Upper lobe of right lung (tissue), 1 donor: Measurements from ENCODE around the gene PSRC1. TPM values are rescaled to one million over a fixed set of nuclear protein-coding genes. Genes with fewer than 3 reads are reported as not detected.

Source experiments
- ATAC-seq: fragments of 200-7000 bp; cut with Tn5 transposase; one replicate; pipeline ENCODE4 v1.9.1; 2020; ENCODE audit warnings: mild to moderate bottlenecking, moderate library complexity
- DNase-seq: peaks from one replicate; pipeline ENCODE4 v3.0.0-alpha.2; 2020
- H3K27ac ChIP-seq: fragments of 200-600 bp; one replicate; pipeline ENCODE4 v1.8.0; 2022
- H3K27me3 ChIP-seq: fragments of 200-600 bp; one replicate; pipeline ENCODE4 v1.8.0; 2022; ENCODE audit warnings: mild to moderate bottlenecking
- H3K36me3 ChIP-seq: fragments of 200-600 bp; one replicate; pipeline ENCODE4 v1.8.0; 2022
- H3K4me1 ChIP-seq: fragments of 200-600 bp; one replicate; pipeline ENCODE4 v1.8.0; 2022
- H3K4me3 ChIP-seq: fragments of 200-600 bp; one replicate; pipeline ENCODE4 v1.8.0; 2022; ENCODE audit warnings: mild to moderate bottlenecking
- H3K9me3 ChIP-seq: fragments of 200-600 bp; one replicate; pipeline ENCODE4 v1.8.0; 2022
- intact Hi-C: fragments of 100-400 bp; cut with DNase I; formaldehyde crosslinking; loops from one replicate; pipeline ENCODE4 v1.11.0; 2022
- total RNA-seq: library from RNA; stranded (reverse); fragmentation: NEBNext Ultra II Directional; extraction: Animal tissue kit (Norgen Biotek cat#: 25700); gene quantifications from one replicate; pipeline ENCODE4 v1.2.1, GENCODE V29; 2021
- TF ChIP-seq, protein P1 (sequence below): fragments of 200-600 bp; IDR thresholded peaks from one replicate; pipeline ENCODE4 v1.8.0; 2022; ENCODE audit warnings: antibody characterized with exemption
- donor health status: DM: no; HTN: yes; CAD: no; lungs with severe emphysema.

PSRC1 gene
- total RNA-seq, 1 donor from 2014 or later, result 2.9 TPM

GRCh38 chr1:109269981-109270622 lies 12.8 kb downstream of the PSRC1 start:
- DNase-seq (no peak), ATAC-seq (no peak)
- Histone ChIP-seq H3K36me3 (no peaks in the 10 kb centered on the region), H3K9me3 (no peaks in the 10 kb centered on the region), H3K4me3 (no peak overlapping the region), H3K4me1 (peaks cover 2% of the 10 kb centered on the region), H3K27ac (no peak overlapping the region), H3K27me3 (no peaks in the 10 kb centered on the region)
- TF ChIP-seq, protein P1, sequence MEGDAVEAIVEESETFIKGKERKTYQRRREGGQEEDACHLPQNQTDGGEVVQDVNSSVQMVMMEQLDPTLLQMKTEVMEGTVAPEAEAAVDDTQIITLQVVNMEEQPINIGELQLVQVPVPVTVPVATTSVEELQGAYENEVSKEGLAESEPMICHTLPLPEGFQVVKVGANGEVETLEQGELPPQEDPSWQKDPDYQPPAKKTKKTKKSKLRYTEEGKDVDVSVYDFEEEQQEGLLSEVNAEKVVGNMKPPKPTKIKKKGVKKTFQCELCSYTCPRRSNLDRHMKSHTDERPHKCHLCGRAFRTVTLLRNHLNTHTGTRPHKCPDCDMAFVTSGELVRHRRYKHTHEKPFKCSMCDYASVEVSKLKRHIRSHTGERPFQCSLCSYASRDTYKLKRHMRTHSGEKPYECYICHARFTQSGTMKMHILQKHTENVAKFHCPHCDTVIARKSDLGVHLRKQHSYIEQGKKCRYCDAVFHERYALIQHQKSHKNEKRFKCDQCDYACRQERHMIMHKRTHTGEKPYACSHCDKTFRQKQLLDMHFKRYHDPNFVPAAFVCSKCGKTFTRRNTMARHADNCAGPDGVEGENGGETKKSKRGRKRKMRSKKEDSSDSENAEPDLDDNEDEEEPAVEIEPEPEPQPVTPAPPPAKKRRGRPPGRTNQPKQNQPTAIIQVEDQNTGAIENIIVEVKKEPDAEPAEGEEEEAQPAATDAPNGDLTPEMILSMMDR, result no peak
- intact Hi-C loops, result no loop called here

DNA sequence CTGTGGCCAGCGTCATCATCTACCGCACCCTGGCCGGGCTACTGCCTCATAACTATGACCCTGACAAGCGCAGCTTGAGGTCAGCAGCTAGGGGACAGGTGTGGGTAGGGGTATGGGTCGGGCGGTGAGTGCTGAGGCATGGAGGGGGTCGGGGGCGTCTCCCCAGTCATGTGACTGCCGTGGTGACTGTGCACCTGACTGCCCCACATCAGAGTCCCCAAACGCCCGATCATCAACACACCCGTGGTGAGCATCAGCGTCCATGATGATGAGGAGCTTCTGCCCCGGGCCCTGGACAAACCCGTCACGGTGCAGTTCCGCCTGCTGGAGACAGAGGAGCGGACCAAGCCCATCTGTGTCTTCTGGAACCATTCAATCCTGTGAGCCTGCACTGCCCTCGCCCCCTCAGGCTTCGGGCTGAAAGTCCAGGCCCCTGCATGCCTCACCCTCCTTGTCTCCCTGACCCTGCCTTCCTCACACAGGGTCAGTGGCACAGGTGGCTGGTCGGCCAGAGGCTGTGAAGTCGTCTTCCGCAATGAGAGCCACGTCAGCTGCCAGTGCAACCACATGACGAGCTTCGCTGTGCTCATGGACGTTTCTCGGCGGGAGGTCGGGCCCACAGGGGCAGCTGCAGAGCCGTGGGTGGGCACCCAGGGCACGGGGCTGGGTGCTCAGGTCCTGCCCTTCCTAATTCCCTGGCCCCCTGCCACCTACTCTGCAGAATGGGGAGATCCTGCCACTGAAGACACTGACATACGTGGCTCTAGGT lies 13.5 kb downstream of the PSRC1 start:
- intact Hi-C loops, result no loop called here
- no peak for ATAC-seq
- TF ChIP-seq, protein P1, result no peak

DNA sequence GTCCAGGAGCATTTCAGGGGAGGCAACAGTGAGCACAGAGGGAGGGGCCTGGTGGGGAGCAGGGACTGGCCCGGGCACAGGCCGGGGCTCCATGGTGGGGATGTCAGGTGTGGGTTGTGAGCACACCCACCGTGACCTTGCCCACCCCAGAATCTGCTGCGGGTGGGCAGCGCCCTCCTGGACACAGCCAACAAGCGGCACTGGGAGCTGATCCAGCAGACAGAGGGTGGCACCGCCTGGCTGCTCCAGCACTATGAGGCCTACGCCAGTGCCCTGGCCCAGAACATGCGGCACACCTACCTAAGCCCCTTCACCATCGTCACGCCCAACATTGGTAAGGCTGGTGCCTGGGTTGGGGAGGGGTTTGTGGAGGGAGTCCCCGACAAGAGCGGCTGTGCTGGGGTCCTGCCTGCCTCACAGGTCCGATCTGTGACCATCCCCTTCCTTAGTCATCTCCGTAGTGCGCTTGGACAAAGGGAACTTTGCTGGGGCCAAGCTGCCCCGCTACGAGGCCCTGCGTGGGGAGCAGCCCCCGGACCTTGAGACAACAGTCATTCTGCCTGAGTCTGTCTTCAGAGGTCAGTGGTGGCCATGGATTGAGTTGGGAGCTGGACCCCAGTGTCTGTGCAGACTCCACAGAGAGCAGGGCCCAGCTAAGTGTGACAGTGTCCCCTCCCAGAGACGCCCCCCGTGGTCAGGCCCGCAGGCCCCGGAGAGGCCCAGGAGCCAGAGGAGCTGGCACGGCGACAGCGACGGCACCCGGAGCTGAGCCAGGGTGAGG lies 14.3 kb downstream of the PSRC1 start:
- intact Hi-C loops, result no loop called here
- DNase-seq (peak; percentile 54), ATAC-seq (no peak)
- H3K4me3 ChIP-seq, result no peak overlapping the region
- H3K36me3 ChIP-seq, result no peaks in the 10 kb centered on the region
- H3K9me3 ChIP-seq, result no peaks in the 10 kb centered on the region
- H3K27ac ChIP-seq, result no peak overlapping the region
- TF ChIP-seq, protein P1, result no peak
- H3K27me3 ChIP-seq, result no peaks in the 10 kb centered on the region
- H3K4me1 ChIP-seq, result peaks cover 4% of the 10 kb centered on the region

More for the DNA sequence above, 13.5 kb downstream of the PSRC1 start:
- Histone ChIP-seq H3K27me3 (no peaks in the 10 kb centered on the region), H3K9me3 (no peaks in the 10 kb centered on the region), H3K27ac (no peak overlapping the region), H3K36me3 (no peaks in the 10 kb centered on the region), H3K4me1 (no peaks in the 10 kb centered on the region), H3K4me3 (no peak overlapping the region)
- no peak for DNase-seq

GRCh38 chr1:109267743-109268300 lies 15.1 kb downstream of the PSRC1 start:
- intact Hi-C loops, result no loop called here
- Histone ChIP-seq H3K27ac (no peak overlapping the region), H3K4me3 (no peak overlapping the region), H3K4me1 (peaks cover 7% of the 10 kb centered on the region), H3K9me3 (no peaks in the 10 kb centered on the region), H3K36me3 (no peaks in the 10 kb centered on the region), H3K27me3 (no peaks in the 10 kb centered on the region)
- ATAC-seq (no peak), DNase-seq (no peak)
- TF ChIP-seq, protein P1, result no peak

DNA sequence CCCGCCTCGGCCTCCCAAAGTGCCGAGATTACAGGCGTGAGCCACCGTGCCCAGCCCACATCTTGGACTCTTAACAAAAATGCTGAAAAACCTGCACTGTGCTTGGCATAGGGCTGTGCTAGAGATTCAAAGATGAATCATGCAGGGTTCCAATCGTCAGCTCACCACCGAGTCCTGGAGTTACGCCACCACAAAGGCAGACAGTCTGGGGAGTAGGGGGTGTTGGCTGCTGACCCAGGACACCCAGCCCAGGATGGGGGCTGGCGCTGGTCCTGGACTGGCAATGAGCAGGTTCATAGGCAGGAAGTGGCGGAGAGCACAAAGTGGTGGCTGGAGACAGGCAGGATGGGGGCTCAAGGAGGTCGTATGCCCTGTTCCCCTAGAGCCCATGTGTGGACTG lies 16.0 kb downstream of the PSRC1 start:
- ATAC-seq, result no peak
- Histone ChIP-seq H3K4me3 (no peak overlapping the region), H3K27ac (no peak overlapping the region), H3K36me3 (no peaks in the 10 kb centered on the region), H3K27me3 (no peaks in the 10 kb centered on the region), H3K4me1 (peaks cover 7% of the 10 kb centered on the region), H3K9me3 (no peaks in the 10 kb centered on the region)
- TF ChIP-seq, protein P1, result no peak
- intact Hi-C loops, result no loop called here
- DNase-seq, result no peak
